Measurements from ENCODE around the gene MSANTD1. TPM values are rescaled to one million over a fixed set of nuclear protein-coding genes. Genes with fewer than 3 reads are reported as not detected.

Gene MSANTD1
- polyA plus RNA-seq, 1 experiment: 0.10 TPM

DNA sequence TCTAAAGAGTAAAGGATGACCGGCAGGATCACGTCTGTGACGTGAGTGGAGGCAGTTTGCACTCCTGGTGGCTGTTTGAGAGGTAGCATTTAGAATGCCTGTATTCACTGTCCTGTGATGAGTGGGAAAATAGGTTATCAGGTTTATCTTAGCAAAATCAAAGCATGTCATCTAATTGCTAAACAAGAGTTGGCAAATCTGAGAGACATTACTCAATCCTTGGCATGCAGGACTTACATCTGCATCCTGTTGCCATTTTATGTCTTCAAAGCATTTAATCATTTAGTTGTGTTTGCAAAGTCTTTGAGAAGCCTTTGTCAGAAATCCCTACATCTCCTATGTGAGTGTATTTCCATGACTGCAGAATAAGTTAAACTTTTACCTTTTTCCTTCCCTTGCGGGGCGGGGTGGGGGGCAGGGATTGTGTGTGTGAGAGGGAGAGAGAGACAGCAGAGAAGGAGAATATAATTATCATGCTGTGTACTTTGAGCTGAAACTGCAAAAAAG lies 41.4 kb upstream of the MSANTD1 start:
- DNase-seq (ENCODE audit: low read depth): peak; percentile 28
- TF ChIP-seq, protein P1, sequence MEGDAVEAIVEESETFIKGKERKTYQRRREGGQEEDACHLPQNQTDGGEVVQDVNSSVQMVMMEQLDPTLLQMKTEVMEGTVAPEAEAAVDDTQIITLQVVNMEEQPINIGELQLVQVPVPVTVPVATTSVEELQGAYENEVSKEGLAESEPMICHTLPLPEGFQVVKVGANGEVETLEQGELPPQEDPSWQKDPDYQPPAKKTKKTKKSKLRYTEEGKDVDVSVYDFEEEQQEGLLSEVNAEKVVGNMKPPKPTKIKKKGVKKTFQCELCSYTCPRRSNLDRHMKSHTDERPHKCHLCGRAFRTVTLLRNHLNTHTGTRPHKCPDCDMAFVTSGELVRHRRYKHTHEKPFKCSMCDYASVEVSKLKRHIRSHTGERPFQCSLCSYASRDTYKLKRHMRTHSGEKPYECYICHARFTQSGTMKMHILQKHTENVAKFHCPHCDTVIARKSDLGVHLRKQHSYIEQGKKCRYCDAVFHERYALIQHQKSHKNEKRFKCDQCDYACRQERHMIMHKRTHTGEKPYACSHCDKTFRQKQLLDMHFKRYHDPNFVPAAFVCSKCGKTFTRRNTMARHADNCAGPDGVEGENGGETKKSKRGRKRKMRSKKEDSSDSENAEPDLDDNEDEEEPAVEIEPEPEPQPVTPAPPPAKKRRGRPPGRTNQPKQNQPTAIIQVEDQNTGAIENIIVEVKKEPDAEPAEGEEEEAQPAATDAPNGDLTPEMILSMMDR (IDR thresholded peaks at IDR 0.05; ENCODE audit: insufficient read depth, low read depth, low read length): peak; percentile 42; the same call in 1 of the 2 replicates
- Histone ChIP-seq H3K27me3 (ENCODE audit: control insufficient read depth, insufficient read depth, low read length) (no peaks in the 10 kb centered on the region), H3K4me3 (ENCODE audit: low read depth, low read length) (no peak overlapping the region), H3K36me3 (ENCODE audit: control insufficient read depth, insufficient read depth, low read length) (peaks cover 22% of the 10 kb centered on the region)
- POLR2A ChIA-PET: no interaction called here
- CTCF ChIA-PET: interaction anchor here (0.6 to 1.0 kb wide), 2 partner anchors 252 to 273 kb away, joined by 3 read pairs; no protein-coding TSS in a partner anchor

DNA sequence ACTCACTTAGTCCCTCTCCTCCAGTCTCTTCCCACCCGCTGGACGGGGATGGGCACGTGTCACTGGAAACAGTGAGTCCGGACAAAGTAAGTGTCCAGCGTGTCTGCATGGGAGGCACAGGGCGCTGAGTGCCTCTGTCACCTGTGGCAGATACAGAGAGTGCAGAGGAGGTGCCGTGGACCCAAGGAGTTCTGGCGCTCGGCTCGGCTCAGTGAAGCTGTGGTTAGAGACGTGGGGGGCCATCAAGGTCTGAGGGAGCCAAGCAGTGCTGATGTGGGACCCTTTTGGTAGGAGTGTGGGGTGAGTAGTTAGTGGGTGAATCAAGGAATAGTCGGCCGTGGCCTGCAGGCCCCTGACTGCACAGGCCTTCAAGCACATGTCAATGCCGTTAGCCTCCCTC lies 40.1 kb upstream of the MSANTD1 start:
- ChIA-PET CTCF (interaction anchor here (0.8 to 1.7 kb wide), 4 partner anchors 10 to 113 kb away, joined by 3 read pairs; no protein-coding TSS in a partner anchor), POLR2A (no interaction called here)
- TF ChIP-seq, protein P1 (IDR thresholded peaks at IDR 0.05; ENCODE audit: insufficient read depth, low read depth, low read length): no peak
- no peaks in the 10 kb centered on the region for H3K27me3 ChIP-seq (ENCODE audit: control insufficient read depth, insufficient read depth, low read length)
- no peak overlapping the region for H3K4me3 ChIP-seq (ENCODE audit: low read depth, low read length)
- peaks cover 27% of the 10 kb centered on the region for H3K36me3 ChIP-seq (ENCODE audit: control insufficient read depth, insufficient read depth, low read length)
- no peak for DNase-seq (ENCODE audit: low read depth)

DNA sequence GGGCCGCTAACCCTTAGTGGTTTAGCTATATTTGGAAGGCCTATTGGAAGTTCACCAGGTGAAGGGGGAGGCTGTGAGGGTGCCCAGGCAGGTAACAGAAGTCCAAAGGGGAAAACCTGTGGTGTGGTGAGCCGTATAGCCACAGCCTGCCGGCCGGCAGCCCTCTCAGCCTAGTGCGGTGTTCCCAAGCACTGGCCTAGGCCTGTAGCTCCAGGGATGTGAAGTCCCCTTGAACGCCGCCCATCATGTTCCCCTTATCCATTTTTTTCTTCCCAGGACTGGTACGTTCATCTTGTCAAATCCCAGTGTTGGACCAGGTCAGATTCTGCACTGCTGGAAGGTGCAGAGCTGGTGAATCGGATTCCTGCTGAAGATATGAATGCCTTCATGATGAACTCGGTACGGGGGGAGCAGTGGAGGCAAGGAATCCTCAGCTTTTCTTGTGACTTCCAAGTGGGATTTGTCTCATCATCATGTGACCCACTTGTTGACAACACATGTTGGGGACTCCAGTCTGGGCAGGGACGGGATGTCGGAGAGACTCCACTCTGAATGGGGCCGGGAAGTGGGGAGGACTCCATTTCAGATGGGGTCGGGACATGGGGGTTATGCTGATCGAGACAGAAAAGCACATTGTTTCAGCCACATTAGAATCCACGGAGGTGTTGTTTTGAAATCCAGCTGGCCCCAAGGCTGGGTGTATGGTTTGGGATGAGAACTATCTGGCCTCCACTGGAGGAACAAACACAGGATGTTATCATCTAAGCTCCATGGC lies 39.2 kb upstream of the MSANTD1 start:
- ChIA-PET CTCF (interaction anchor here (1.1 to 1.7 kb wide), 4 partner anchors 10 to 114 kb away, joined by 3 read pairs; no protein-coding TSS in a partner anchor), POLR2A (no interaction called here)
- DNase-seq (ENCODE audit: low read depth): no peak
- TF ChIP-seq, protein P1 (IDR thresholded peaks at IDR 0.05; ENCODE audit: insufficient read depth, low read depth, low read length): no peak
- Histone ChIP-seq H3K36me3 (ENCODE audit: control insufficient read depth, insufficient read depth, low read length) (peaks cover 29% of the 10 kb centered on the region), H3K27me3 (ENCODE audit: control insufficient read depth, insufficient read depth, low read length) (no peaks in the 10 kb centered on the region), H3K4me3 (ENCODE audit: low read depth, low read length) (no peak overlapping the region)

DNA sequence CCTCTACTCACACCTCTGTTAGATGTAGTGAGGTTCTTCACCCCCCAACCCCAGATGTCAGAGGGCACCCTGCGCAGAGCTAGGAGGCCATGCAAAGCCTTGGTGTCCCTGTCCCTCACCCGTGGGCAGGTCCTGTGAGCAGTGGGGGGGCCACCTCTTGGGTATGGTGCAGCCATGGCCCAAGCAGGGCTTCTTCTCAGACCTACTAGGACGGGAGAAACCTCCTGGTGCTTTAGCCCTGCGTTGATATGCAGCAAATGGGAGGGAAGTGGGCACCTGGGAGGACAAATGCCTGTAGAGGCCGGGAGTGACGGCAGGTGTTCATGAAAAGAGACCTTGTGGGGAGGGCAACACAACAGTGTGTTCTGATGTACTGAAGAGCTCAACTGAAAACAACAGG lies 38.5 kb upstream of the MSANTD1 start:
- DNase-seq (ENCODE audit: low read depth): no peak

DNA sequence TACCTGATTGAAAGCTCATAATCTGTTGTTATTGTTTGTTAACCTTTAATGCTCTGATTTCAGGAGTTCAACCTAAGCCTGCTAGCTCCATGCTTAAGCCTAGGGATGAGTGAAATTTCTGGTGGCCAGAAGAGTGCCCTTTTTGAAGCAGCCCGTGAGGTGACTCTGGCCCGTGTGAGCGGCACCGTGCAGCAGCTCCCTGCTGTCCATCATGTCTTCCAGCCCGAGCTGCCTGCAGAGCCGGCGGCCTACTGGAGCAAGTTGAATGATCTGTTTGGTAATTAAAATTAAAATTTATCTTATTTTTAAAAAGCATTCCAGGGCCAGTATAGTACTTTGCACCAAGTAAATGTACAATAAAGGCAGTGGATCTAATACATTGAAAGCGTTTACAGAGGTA lies 37.1 kb upstream of the MSANTD1 start:
- H3K4me3 ChIP-seq (ENCODE audit: low read depth, low read length): no peak overlapping the region
- no peaks in the 10 kb centered on the region for H3K27me3 ChIP-seq (ENCODE audit: control insufficient read depth, insufficient read depth, low read length)
- DNase-seq (ENCODE audit: low read depth): no peak
- ChIA-PET CTCF (interaction anchor here (0.6 to 1.2 kb wide), 4 partner anchors 10 to 136 kb away, joined by 3 to 4 read pairs (median 3); no protein-coding TSS in a partner anchor), POLR2A (no interaction called here)
- peaks cover 35% of the 10 kb centered on the region for H3K36me3 ChIP-seq (ENCODE audit: control insufficient read depth, insufficient read depth, low read length)
- TF ChIP-seq, protein P1 (IDR thresholded peaks at IDR 0.05; ENCODE audit: insufficient read depth, low read depth, low read length): no peak

More for the DNA sequence above, 38.5 kb upstream of the MSANTD1 start:
- Histone ChIP-seq H3K36me3 (ENCODE audit: control insufficient read depth, insufficient read depth, low read length) (peaks cover 32% of the 10 kb centered on the region), H3K27me3 (ENCODE audit: control insufficient read depth, insufficient read depth, low read length) (no peaks in the 10 kb centered on the region), H3K4me3 (ENCODE audit: low read depth, low read length) (no peak overlapping the region)
- POLR2A ChIA-PET: no interaction called here
- TF ChIP-seq, protein P1 (IDR thresholded peaks at IDR 0.05; ENCODE audit: insufficient read depth, low read depth, low read length): no peak
- CTCF ChIA-PET: interaction anchor here (1.2 kb wide), 3 partner anchors 9 to 14 kb away, joined by 3 to 4 read pairs (median 3); no protein-coding TSS in a partner anchor

All from BJ (cell line).